Measurements from ENCODE around the gene LIPG. TPM values are rescaled to one million over a fixed set of nuclear protein-coding genes. Genes with fewer than 3 reads are reported as not detected.

The LIPG gene
- total and polyA plus RNA-seq, 5 donors from 2014 or later, result not detected

- H3K4me3 Mint-ChIP-seq, result no peak overlapping the region
- Histone ChIP-seq H3K27me3 (ENCODE audit: control insufficient read depth, insufficient read depth, low read length) (no peaks in the 10 kb centered on the region), H3K9me3 (ENCODE audit: control insufficient read depth in 2 of 2, low read length in 2 of 2) (no peaks in the 10 kb centered on the region), H3K4me3 (ENCODE audit: low read depth, low read length) (no peak overlapping the region), H3K36me3 (ENCODE audit: control insufficient read depth, insufficient read depth, low read length) (no peaks in the 10 kb centered on the region), H3K27ac (ENCODE audit: insufficient read depth, low read length, poor library complexity, severe bottlenecking) (no peak overlapping the region), H3K4me1 (ENCODE audit: control insufficient read depth, insufficient read depth, low read length, poor library complexity, severe bottlenecking) (no peaks in the 10 kb centered on the region)
- no peaks in the 10 kb centered on the region for H3K4me1 Mint-ChIP-seq
- no peaks in the 10 kb centered on the region for H3K36me3 Mint-ChIP-seq
- peaks cover 5% of the 10 kb centered on the region for H3K27me3 Mint-ChIP-seq
- H3K27ac Mint-ChIP-seq, result no peak overlapping the region
- no peaks in the 10 kb centered on the region for H3K9me3 Mint-ChIP-seq
- ATAC-seq (ENCODE audit: low read depth in 2 of 2) (no peak), DNase-seq (no peak)
Observed at GRCh38 chr18:49647496-49648168, 85.8 kb downstream of the LIPG start.

DNA sequence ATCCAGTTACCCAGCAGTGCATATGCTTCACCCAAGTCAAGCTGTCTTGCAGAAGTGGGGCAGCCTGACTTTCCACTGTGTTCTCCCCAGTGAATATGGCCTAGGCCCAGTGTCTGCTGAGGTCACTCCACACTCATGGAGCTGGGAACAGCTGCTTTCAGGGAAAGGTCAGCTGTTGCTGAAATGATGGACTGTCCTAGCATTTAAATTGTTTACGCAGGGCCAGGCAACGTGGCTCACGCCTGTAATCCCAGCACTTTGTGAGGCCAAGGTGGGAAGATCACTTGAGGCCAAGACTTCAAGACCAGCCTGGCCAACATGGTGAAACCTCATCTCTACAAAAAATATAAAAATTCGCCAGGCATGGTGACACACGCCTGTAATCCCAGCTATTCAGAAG lies 86.5 kb downstream of the LIPG start:
- Mint-ChIP-seq H3K4me3 (no peak overlapping the region), H3K27me3 (peaks cover 9% of the 10 kb centered on the region), H3K4me1 (peaks cover 0 to 3% (median 1%) of the 10 kb centered on the region in 4 donors), H3K27ac (no peak overlapping the region), H3K36me3 (no peaks in the 10 kb centered on the region), H3K9me3 (no peaks in the 10 kb centered on the region)
- Histone ChIP-seq H3K9me3 (ENCODE audit: control insufficient read depth in 2 of 2, low read length in 2 of 2) (no peaks in the 10 kb centered on the region), H3K4me1 (ENCODE audit: control insufficient read depth, insufficient read depth, low read length, poor library complexity, severe bottlenecking) (no peaks in the 10 kb centered on the region), H3K27me3 (ENCODE audit: control insufficient read depth, insufficient read depth, low read length) (no peaks in the 10 kb centered on the region), H3K4me3 (ENCODE audit: low read depth, low read length) (no peak overlapping the region), H3K36me3 (ENCODE audit: control insufficient read depth, insufficient read depth, low read length) (no peaks in the 10 kb centered on the region), H3K27ac (ENCODE audit: insufficient read depth, low read length, poor library complexity, severe bottlenecking) (no peak overlapping the region)
- ATAC-seq (ENCODE audit: low read depth in 2 of 2) (no peak), DNase-seq (no peak)

Other genes with a start within 250 kb of the LIPG start
- 67.3 TPM for gene DYM, start 101.4 kb upstream of the LIPG start, total RNA-seq
- gene DYM, start 101.4 kb upstream of the LIPG start, polyA plus RNA-seq, result 10 to 100 TPM; 30.1 to 42.4 (median 35.3) TPM
- 34.8 TPM for gene C18orf32, start 74.8 kb upstream of the LIPG start, total RNA-seq
- gene C18orf32, start 74.8 kb upstream of the LIPG start, polyA plus RNA-seq, result 100 to 1,000 TPM in 2 of 4 donors, 10 to 100 TPM in 2; 91.4 to 108 (median 99.8) TPM
- 1,805 TPM for gene RPL17, start 69.6 kb upstream of the LIPG start, total RNA-seq
- gene RPL17, start 69.6 kb upstream of the LIPG start, polyA plus RNA-seq, result 1,000 to 10,000 TPM; 1,527 to 2,169 (median 1,887) TPM